ENCODE results near the gene ZNF629.

ZNF629 gene

GRCh38 chr16:30736995-30737793, 49.8 kb downstream of the ZNF629 start:
- ATAC-seq = no peak
- TF ChIP-seq ZFP3 (CRISPR knock-in tag; IDR thresholded peaks at IDR 0.05) (no peak), POU6F1 (CRISPR knock-in tag; IDR thresholded peaks at IDR 0.05; ENCODE audit: borderline replicate concordance, low read depth) (no peak), RARB (CRISPR knock-in tag; IDR thresholded peaks at IDR 0.05) (no peak), ZNF8 (CRISPR knock-in tag; IDR thresholded peaks at IDR 0.05) (no peak), SNAI2 (CRISPR knock-in tag; IDR thresholded peaks at IDR 0.05) (no peak), ZNF70 (CRISPR knock-in tag; IDR thresholded peaks at IDR 0.05) (no peak), ZC3H10 (CRISPR knock-in tag; IDR thresholded peaks at IDR 0.05) (no peak), ZNF565 (CRISPR knock-in tag; conservative IDR thresholded peaks at IDR 0.05; ENCODE audit: low read depth) (no peak), PPARA (CRISPR knock-in tag; IDR thresholded peaks at IDR 0.05; ENCODE audit: borderline replicate concordance) (no peak), ISL1 (CRISPR knock-in tag; IDR thresholded peaks at IDR 0.05) (no peak), PATZ1 (CRISPR knock-in tag; IDR thresholded peaks at IDR 0.05; ENCODE audit: borderline replicate concordance) (no peak), CREB5 (CRISPR knock-in tag; IDR thresholded peaks at IDR 0.05; ENCODE audit: low read depth) (no peak), TCF4 (CRISPR knock-in tag; IDR thresholded peaks at IDR 0.05; ENCODE audit: borderline replicate concordance) (no peak)

- TF ChIP-seq CSRNP3 (CRISPR knock-in tag; IDR thresholded peaks at IDR 0.05) = no peak
- TF ChIP-seq ZNF70 (CRISPR knock-in tag; IDR thresholded peaks at IDR 0.05) = no peak
- no peak for TF ChIP-seq OSR1 (CRISPR knock-in tag; IDR thresholded peaks at IDR 0.05)
- TF ChIP-seq ZNF8 (CRISPR knock-in tag; IDR thresholded peaks at IDR 0.05) = no peak
- TF ChIP-seq PPARA (CRISPR knock-in tag; IDR thresholded peaks at IDR 0.05; ENCODE audit: borderline replicate concordance) = no peak
- TF ChIP-seq ZNF565 (CRISPR knock-in tag; conservative IDR thresholded peaks at IDR 0.05; ENCODE audit: low read depth) = no peak
- ATAC-seq = no peak; the same call in 2 of the 3 replicates
These were observed 55.6 kb downstream of the ZNF629 start for GRCh38 chr16:30731411-30731810.

GRCh38 chr16:30728899-30729672, 57.9 kb downstream of the ZNF629 start:
- no peak for ATAC-seq
- no peak for TF ChIP-seq OSR1 (CRISPR knock-in tag; IDR thresholded peaks at IDR 0.05)
- no peak for TF ChIP-seq ZNF8 (CRISPR knock-in tag; IDR thresholded peaks at IDR 0.05)
- TF ChIP-seq GLIS3 (CRISPR knock-in tag; IDR thresholded peaks at IDR 0.05) = no peak
- TF ChIP-seq ESRRG (CRISPR knock-in tag; IDR thresholded peaks at IDR 0.05) = no peak
- TF ChIP-seq CREB5 (CRISPR knock-in tag; IDR thresholded peaks at IDR 0.05; ENCODE audit: low read depth) = no peak
- TF ChIP-seq ISL1 (CRISPR knock-in tag; IDR thresholded peaks at IDR 0.05) = no peak
- no peak for TF ChIP-seq PATZ1 (CRISPR knock-in tag; IDR thresholded peaks at IDR 0.05; ENCODE audit: borderline replicate concordance)
- no peak for TF ChIP-seq ZFP3 (CRISPR knock-in tag; IDR thresholded peaks at IDR 0.05)
- TF ChIP-seq ZFP30 (CRISPR knock-in tag; IDR thresholded peaks at IDR 0.05) = no peak
- TF ChIP-seq POU6F1 (CRISPR knock-in tag; IDR thresholded peaks at IDR 0.05; ENCODE audit: borderline replicate concordance, low read depth) = no peak
- TF ChIP-seq PPARA (CRISPR knock-in tag; IDR thresholded peaks at IDR 0.05; ENCODE audit: borderline replicate concordance) = no peak
- no peak for TF ChIP-seq TSHZ2 (CRISPR knock-in tag; IDR thresholded peaks at IDR 0.05)
- no peak for TF ChIP-seq ZC3H10 (CRISPR knock-in tag; IDR thresholded peaks at IDR 0.05)
